ENCODE measurements around the gene STK24.

Gene STK24

GRCh38 chr13:98447881-98448641 lies 128.8 kb downstream of the STK24 start:
- peak; percentile 66 for TF ChIP-seq CTCF (IDR thresholded peaks at IDR 0.05)
- Mint-ChIP-seq H3K4me3 (no peak overlapping the region), H3K27me3 (ENCODE audit: low read depth, poor library complexity) (peaks cover 6% of the 10 kb centered on the region), H3K27ac (peak overlapping the region; percentile 96), H3K9me3 (no peaks in the 10 kb centered on the region), H3K36me3 (ENCODE audit: low read depth) (peaks cover 51% of the 10 kb centered on the region), H3K4me1 (peaks cover 53% of the 10 kb centered on the region)
- DNase-seq, result peak; percentile 76

- Mint-ChIP-seq H3K4me3 (no peak overlapping the region), H3K27me3 (ENCODE audit: low read depth, poor library complexity) (peaks cover 6% of the 10 kb centered on the region), H3K4me1 (peaks cover 61% of the 10 kb centered on the region), H3K9me3 (no peaks in the 10 kb centered on the region), H3K27ac (peak overlapping the region; percentile 96), H3K36me3 (ENCODE audit: low read depth) (peaks cover 47% of the 10 kb centered on the region)
- TF ChIP-seq CTCF (IDR thresholded peaks at IDR 0.05), result no peak
- DNase-seq, result no peak
Measured at GRCh38 chr13:98447130-98447529, 129.8 kb downstream of the STK24 start.

GRCh38 chr13:98446234-98446621 lies 130.7 kb downstream of the STK24 start:
- no peak for TF ChIP-seq CTCF (IDR thresholded peaks at IDR 0.05)
- DNase-seq, result no peak

GRCh38 chr13:98445340-98446233 lies 131.3 kb downstream of the STK24 start:
- Mint-ChIP-seq H3K9me3 (no peaks in the 10 kb centered on the region), H3K36me3 (ENCODE audit: low read depth) (peaks cover 44% of the 10 kb centered on the region), H3K27me3 (ENCODE audit: low read depth, poor library complexity) (peaks cover 6% of the 10 kb centered on the region), H3K4me1 (peaks cover 61% of the 10 kb centered on the region), H3K4me3 (no peak overlapping the region), H3K27ac (no peak overlapping the region)
- TF ChIP-seq CTCF (IDR thresholded peaks at IDR 0.05), result peak; percentile 96
- DNase-seq, result peak; percentile 82

More at GRCh38 chr13:98446234-98446621, 130.7 kb downstream of the STK24 start:
- H3K36me3 Mint-ChIP-seq (ENCODE audit: low read depth), result peaks cover 40% of the 10 kb centered on the region
- H3K4me3 Mint-ChIP-seq, result no peak overlapping the region
- no peaks in the 10 kb centered on the region for H3K9me3 Mint-ChIP-seq
- peaks cover 6% of the 10 kb centered on the region for H3K27me3 Mint-ChIP-seq (ENCODE audit: low read depth, poor library complexity)
- no peak overlapping the region for H3K27ac Mint-ChIP-seq
- peaks cover 61% of the 10 kb centered on the region for H3K4me1 Mint-ChIP-seq

- Mint-ChIP-seq H3K36me3 (ENCODE audit: low read depth) (peaks cover 48% of the 10 kb centered on the region), H3K4me3 (no peak overlapping the region), H3K4me1 (peaks cover 49% of the 10 kb centered on the region), H3K27ac (peak overlapping the region; percentile 94), H3K27me3 (ENCODE audit: low read depth, poor library complexity) (peaks cover 6% of the 10 kb centered on the region), H3K9me3 (no peaks in the 10 kb centered on the region)
- no peak for DNase-seq
- TF ChIP-seq CTCF (IDR thresholded peaks at IDR 0.05), result no peak
Measured at GRCh38 chr13:98444381-98444780, 132.5 kb downstream of the STK24 start.

All from nephron progenitor cell (in vitro differentiated cells).